ENCODE results near the gene ATP1B3. TPM values are rescaled to one million over a fixed set of nuclear protein-coding genes. Genes with fewer than 3 reads are reported as not detected.

The ATP1B3 gene
- total and polyA plus RNA-seq, 12 donors, result 21.7 to 118 (median 39.5) TPM

DNA sequence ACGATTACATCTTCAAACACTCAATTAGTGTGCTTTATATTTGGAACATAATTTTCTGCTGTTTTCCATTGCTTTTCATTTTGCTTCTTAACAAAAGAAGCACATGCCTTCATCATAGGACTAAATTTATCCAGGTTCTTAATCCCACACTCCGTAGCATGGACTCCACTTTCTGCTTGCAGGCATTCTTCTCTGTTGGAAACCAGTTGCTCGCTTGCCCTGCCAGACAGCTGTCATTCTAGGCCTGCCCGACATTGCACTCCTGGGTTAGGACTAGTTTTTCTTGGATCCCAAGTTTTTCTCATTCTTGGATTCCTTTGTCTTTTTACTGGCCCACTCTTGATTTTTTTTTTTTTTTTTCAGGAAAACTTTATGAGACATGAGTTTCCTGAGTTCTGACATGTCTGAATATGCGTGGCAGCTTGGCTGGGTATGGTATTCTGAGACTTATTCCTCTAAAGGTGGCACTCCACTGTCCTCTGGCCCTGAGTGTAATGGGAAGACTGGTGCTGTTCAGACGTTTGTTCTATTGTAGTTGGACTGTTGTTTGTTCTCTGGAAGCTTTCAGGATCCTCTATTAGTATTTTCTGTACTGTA is 6.3 kb upstream of the ATP1B3 start:
- intact Hi-C loops (cut with DNase I), result loop anchor here in 4 of 10 donors (10.0 kb wide), 4 partner anchors 75 to 295 kb away; no protein-coding TSS in a partner anchor
- no peak for ATAC-seq

GRCh38 chr3:141875374-141875892 is 1.0 kb upstream of the ATP1B3 start:
- DNase-seq (peak; percentile 87 to 89), ATAC-seq (peak; percentile 83 to 97 (median 94))
- Histone ChIP-seq H3K4me1 (peaks cover 0 to 40% (median 21%) of the 10 kb centered on the region in 9 donors), H3K27me3 (no peaks in the 10 kb centered on the region), H3K9me3 (peaks cover 0 to 6% (median 0%) of the 10 kb centered on the region in 11 donors), H3K4me3 (peak overlapping the region; percentile 68 to 98 (median 94)), H3K27ac (peak overlapping the region; percentile 90 to 100 (median 99)), H3K36me3 (no peaks in the 10 kb centered on the region)
- TF ChIP-seq, protein P1, sequence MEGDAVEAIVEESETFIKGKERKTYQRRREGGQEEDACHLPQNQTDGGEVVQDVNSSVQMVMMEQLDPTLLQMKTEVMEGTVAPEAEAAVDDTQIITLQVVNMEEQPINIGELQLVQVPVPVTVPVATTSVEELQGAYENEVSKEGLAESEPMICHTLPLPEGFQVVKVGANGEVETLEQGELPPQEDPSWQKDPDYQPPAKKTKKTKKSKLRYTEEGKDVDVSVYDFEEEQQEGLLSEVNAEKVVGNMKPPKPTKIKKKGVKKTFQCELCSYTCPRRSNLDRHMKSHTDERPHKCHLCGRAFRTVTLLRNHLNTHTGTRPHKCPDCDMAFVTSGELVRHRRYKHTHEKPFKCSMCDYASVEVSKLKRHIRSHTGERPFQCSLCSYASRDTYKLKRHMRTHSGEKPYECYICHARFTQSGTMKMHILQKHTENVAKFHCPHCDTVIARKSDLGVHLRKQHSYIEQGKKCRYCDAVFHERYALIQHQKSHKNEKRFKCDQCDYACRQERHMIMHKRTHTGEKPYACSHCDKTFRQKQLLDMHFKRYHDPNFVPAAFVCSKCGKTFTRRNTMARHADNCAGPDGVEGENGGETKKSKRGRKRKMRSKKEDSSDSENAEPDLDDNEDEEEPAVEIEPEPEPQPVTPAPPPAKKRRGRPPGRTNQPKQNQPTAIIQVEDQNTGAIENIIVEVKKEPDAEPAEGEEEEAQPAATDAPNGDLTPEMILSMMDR (IDR thresholded peaks at IDR 0.05), result peak; percentile 66 to 97 (median 90)
- WGBS, 2 donors, result 0 to 1% methylated on average over 19 of the region's 19 CpGs
- intact Hi-C loops (cut with DNase I), result loop anchor here in 9 of 10 donors (1.0 to 10.0 kb wide), 10 partner anchors 78 to 413 kb away; partner anchors contain the start of gene RNF7 (in 5 of the 9)

More for the DNA sequence above, 6.3 kb upstream of the ATP1B3 start:
- Histone ChIP-seq H3K36me3 (no peaks in the 10 kb centered on the region), H3K4me3 (no peak overlapping the region), H3K27me3 (no peaks in the 10 kb centered on the region), H3K9me3 (peaks cover 0 to 10% (median 0%) of the 10 kb centered on the region in 11 donors), H3K4me1 (peaks cover 0 to 7% (median 4%) of the 10 kb centered on the region in 9 donors), H3K27ac (no peak overlapping the region)
- WGBS, 2 donors, result 84 to 86% methylated on average over 6 of the region's 6 CpGs
- DNase-seq, result no peak
- TF ChIP-seq, protein P1 (IDR thresholded peaks at IDR 0.05), result no peak

GRCh38 chr3:141875893-141876380 is 506 bp upstream of the ATP1B3 start:
- Histone ChIP-seq H3K36me3 (no peaks in the 10 kb centered on the region), H3K27ac (peak overlapping the region; percentile 90 to 100 (median 99)), H3K4me1 (peaks cover 0 to 43% (median 22%) of the 10 kb centered on the region in 9 donors), H3K27me3 (no peaks in the 10 kb centered on the region), H3K4me3 (peak overlapping the region; percentile 68 to 98 (median 94)), H3K9me3 (peaks cover 0 to under 1% (median 0%) of the 10 kb centered on the region in 11 donors)
- peak; percentile 71 to 96 (median 90) for ATAC-seq
- DNase-seq, result peak; percentile 67 to 74
- 0% methylated on average over 42 of the region's 42 CpGs for WGBS, 2 donors
- TF ChIP-seq, protein P1 (IDR thresholded peaks at IDR 0.05), result no peak
- intact Hi-C loops (cut with DNase I), result loop anchor here in 9 of 10 donors (1.0 to 10.0 kb wide), 12 partner anchors 35 to 414 kb away; partner anchors contain the start of gene RNF7 (in 7 of the 9)

GRCh38 chr3:141876891-141877621 is 613 bp downstream of the ATP1B3 start:
- WGBS, 2 donors, result 0% methylated on average over 75 to 76 of the region's 76 CpGs
- H3K27ac ChIP-seq, result peak overlapping the region; percentile 90 to 100 (median 99)

More at GRCh38 chr3:141876891-141877621, 613 bp downstream of the ATP1B3 start:
- Histone ChIP-seq H3K9me3 (no peaks in the 10 kb centered on the region), H3K27me3 (no peaks in the 10 kb centered on the region), H3K4me1 (peaks cover 0 to 51% (median 24%) of the 10 kb centered on the region in 9 donors), H3K36me3 (no peaks in the 10 kb centered on the region), H3K4me3 (peak overlapping the region; percentile 66 to 98 (median 94))
- ATAC-seq, result peak in 5 of 8 donors; percentile 16 to 43 (median 25)
- DNase-seq, result peak; percentile 49 to 52
- intact Hi-C loops (cut with DNase I), result loop anchor here in 9 of 10 donors (1.0 to 10.0 kb wide), 12 partner anchors 36 to 415 kb away; partner anchors contain the start of gene RNF7 (in 3 of the 9)
- TF ChIP-seq, protein P1 (IDR thresholded peaks at IDR 0.05), result no peak

All from heart right ventricle (tissue), 16 donors.